IPS-15b (cell line): Measurements from ENCODE around the gene MNDA.
"Not testable (repeated sequence)": the region's sequence is repeated elsewhere in the genome, so short reads cannot be mapped to it uniquely, and the experiment has no call there.

Experiments used
- H3K27me3 ChIP-seq: one replicate; pipeline ENCODE4 v1.6.1; 2013; ENCODE audit warnings: low read length; ENCODE audit not compliant: control insufficient read depth, insufficient read depth
- H3K36me3 ChIP-seq: one replicate; pipeline ENCODE4 v1.6.1; 2013; ENCODE audit warnings: low read length; ENCODE audit not compliant: control insufficient read depth, insufficient read depth
- H3K4me1 ChIP-seq: one replicate; pipeline ENCODE4 v1.6.1; 2013; ENCODE audit warnings: mild to moderate bottlenecking, low read length; ENCODE audit not compliant: control insufficient read depth, insufficient read depth
- H3K4me3 ChIP-seq: one replicate; pipeline ENCODE4 v1.5.1; 2013; ENCODE audit warnings: low read depth, low read length
- H3K9ac ChIP-seq: one replicate; pipeline ENCODE4 v1.6.1; 2013; ENCODE audit warnings: low read depth, mild to moderate bottlenecking, low read length
- H3K9me3 ChIP-seq: one replicate; pipeline ENCODE4 v1.6.1; 2013; ENCODE audit warnings: mild to moderate bottlenecking, low read length; ENCODE audit not compliant: control insufficient read depth, insufficient read depth

Gene MNDA

DNA sequence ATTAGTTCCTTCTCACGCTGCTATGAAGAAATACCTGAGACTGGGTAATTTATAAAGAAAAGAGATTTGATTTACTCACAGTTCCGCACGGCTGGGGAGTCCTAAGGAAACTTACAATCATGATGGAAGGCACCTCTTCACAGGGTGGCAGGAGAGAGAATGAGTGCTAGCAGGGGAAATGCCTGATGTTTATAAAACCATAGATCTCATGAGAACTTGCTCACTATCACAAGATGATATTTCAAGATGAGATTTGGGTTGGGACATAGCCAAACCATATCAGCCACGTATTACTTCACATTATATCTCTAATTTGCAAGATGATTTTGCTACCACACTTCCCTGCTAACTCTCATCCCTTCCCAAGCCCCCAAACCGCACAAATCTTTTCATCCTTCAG, 9.1 kb downstream of the MNDA start:
- H3K9me3 ChIP-seq, result no peaks in the 10 kb centered on the region
- H3K36me3 ChIP-seq, result no peaks in the 10 kb centered on the region
- no peaks in the 10 kb centered on the region for H3K27me3 ChIP-seq
- no peak overlapping the region for H3K4me3 ChIP-seq
- no peak overlapping the region for H3K9ac ChIP-seq
- H3K4me1 ChIP-seq, result no peaks in the 10 kb centered on the region

DNA sequence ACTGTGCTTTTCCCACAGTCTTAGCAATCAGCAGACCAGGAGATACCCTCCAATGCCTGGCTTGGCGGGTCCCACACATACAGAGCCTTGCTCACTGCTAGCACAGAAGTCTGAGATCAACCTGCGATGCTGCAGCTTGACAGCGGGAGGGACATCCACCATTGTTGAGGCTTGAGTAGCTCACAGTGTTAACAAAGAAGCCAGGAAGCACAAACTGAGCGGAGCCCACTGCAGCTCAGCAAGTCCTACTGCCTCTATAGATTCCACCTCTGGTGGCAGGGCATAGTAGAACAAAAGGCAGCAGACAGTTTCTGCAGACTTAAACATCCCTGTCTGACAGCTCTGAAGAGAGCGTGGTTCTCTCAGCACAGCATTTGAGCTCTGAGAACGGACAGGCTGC, 33.4 kb downstream of the MNDA start:
- Histone ChIP-seq H3K4me1 (no peaks in the 10 kb centered on the region), H3K27me3 (no peaks in the 10 kb centered on the region), H3K36me3 (no peaks in the 10 kb centered on the region)

DNA sequence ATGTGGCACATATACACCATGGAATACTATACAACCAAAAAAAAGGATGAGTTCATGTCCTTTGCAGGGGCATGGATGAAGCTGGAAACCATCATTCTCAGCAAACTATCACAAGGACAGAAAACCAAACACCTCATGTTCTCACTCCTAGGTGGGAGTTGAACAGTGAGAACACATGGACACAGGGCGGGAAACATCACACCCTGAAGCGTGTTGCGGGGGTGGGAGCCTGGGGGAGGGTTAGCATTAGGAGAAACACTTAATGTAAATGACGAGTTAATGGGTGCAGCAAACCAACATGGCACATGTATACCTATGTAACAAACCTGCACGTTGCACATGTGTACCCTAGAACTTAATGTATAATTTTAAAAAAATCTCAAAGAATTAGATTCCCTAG, 39.3 kb downstream of the MNDA start:
- H3K27me3 ChIP-seq, result not testable (repeated sequence)

More for the DNA sequence above, 33.4 kb downstream of the MNDA start:
- no peak overlapping the region for H3K4me3 ChIP-seq
- no peak overlapping the region for H3K9ac ChIP-seq
- H3K9me3 ChIP-seq, result no peaks in the 10 kb centered on the region

DNA sequence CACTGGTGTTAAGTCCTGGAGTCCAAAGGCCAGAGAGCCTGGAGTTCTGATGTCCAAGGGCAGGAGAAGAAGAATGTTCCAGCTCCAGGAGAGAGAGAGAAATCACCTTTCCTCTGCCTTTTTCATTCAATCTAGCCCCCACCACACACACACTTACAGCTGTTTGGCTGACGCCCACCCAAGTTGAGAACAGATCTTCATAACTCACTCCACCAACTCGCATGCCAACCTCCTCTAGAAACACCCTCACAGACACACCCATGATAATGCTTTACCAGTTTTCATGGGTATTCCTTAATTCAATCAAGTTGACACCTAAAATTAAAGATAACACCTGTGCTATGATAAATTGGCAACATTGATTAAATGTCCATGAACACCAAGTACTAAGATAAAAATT, 42.0 kb downstream of the MNDA start:
- H3K4me1 ChIP-seq, result no peaks in the 10 kb centered on the region
- no peaks in the 10 kb centered on the region for H3K36me3 ChIP-seq
- H3K4me3 ChIP-seq, result no peak overlapping the region
- H3K27me3 ChIP-seq, result no peaks in the 10 kb centered on the region
- no peak overlapping the region for H3K9ac ChIP-seq
- H3K9me3 ChIP-seq, result no peaks in the 10 kb centered on the region

More for the DNA sequence above, 39.3 kb downstream of the MNDA start:
- not testable (repeated sequence) for H3K9me3 ChIP-seq, H3K4me3 ChIP-seq, H3K9ac ChIP-seq, H3K4me1 ChIP-seq, H3K36me3 ChIP-seq

DNA sequence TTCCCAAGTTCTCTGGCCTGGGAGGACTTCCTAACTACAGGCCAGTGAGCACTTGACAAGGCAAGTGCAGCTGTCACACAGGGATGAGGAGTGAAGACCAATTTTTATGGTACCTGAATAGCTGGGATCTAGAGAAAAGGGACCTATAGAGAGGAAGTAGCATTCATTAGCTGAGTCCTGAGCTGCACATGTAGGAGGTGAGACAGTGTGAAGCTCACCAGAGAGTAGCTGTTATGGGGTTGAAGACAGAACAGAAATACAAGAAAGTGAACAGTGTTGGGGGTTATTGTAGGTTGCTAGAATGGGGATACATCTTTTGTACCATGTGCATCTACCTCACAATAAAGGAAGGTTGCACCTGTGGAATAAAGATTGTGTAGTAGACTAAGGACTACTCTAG, 62.5 kb downstream of the MNDA start:
- no peak overlapping the region for H3K9ac ChIP-seq
- H3K36me3 ChIP-seq, result no peaks in the 10 kb centered on the region
- no peaks in the 10 kb centered on the region for H3K9me3 ChIP-seq
- H3K27me3 ChIP-seq, result no peaks in the 10 kb centered on the region
- H3K4me1 ChIP-seq, result no peaks in the 10 kb centered on the region
- H3K4me3 ChIP-seq, result no peak overlapping the region

DNA sequence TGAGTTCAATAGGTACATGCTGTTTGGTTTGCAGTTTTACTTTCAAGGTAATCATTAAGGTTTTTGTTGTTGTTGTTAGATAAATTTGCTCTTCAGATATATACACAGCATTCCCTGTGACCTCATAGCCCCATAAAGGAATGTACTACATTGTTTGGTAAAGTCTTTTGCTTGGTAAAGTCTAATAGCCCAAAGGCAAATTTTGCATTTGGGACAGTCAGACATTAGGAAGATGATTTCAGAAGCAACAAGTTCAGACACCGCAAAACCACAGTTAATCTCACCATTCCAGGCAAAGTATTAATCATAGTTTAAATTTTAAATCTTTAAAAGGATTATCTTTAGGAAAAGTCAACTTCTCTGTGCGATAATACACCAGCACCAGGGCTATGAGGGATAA, 67.6 kb downstream of the MNDA start:
- H3K9ac ChIP-seq, result no peak overlapping the region
- H3K4me3 ChIP-seq, result no peak overlapping the region
- no peaks in the 10 kb centered on the region for H3K4me1 ChIP-seq
- H3K9me3 ChIP-seq, result no peaks in the 10 kb centered on the region
- H3K27me3 ChIP-seq, result no peaks in the 10 kb centered on the region
- H3K36me3 ChIP-seq, result no peaks in the 10 kb centered on the region
